H54 (cell line): ENCODE results near the gene RAD51B.

ENCODE experiments used
- DNase-seq: peaks from one replicate; pipeline ENCODE4 v3.0.0; 2011; ENCODE audit warnings: low spot score, mixed read lengths; ENCODE audit not compliant: insufficient read length
- FAIRE-seq: peaks from 3 replicates; lab custom pipeline; 2011; peaks lifted over from hg19 to GRCh38; lab: Jason Lieb, UNC
- POLR2A ChIP-seq: IDR thresholded peaks from 2 replicates; pipeline ENCODE4 v1.6.1; 2011; ENCODE audit warnings: low read depth, mild to moderate bottlenecking, low read length

RAD51B gene

DNA sequence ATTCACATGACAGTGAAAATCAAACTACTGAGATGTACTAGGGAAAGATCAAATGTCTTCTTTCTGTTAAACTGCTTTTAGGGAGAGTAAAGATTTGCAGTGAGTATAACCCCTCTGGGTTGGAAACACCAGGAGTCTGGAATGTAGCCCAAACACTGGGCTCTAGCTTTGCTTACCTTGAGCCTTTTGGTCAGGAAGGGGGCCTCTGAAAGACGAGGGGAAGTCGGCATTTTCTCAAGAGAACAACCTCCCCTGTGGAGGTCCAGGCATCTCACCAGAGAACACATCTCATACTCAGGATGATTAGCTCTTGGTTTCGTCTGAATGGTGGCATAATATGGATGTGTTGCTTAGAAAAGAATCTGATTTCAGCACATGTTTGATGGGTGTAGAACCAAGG is 804.2 kb downstream of the RAD51B start:
- DNase-seq (no peak), FAIRE-seq (no peak)
- no peak for TF ChIP-seq POLR2A

DNA sequence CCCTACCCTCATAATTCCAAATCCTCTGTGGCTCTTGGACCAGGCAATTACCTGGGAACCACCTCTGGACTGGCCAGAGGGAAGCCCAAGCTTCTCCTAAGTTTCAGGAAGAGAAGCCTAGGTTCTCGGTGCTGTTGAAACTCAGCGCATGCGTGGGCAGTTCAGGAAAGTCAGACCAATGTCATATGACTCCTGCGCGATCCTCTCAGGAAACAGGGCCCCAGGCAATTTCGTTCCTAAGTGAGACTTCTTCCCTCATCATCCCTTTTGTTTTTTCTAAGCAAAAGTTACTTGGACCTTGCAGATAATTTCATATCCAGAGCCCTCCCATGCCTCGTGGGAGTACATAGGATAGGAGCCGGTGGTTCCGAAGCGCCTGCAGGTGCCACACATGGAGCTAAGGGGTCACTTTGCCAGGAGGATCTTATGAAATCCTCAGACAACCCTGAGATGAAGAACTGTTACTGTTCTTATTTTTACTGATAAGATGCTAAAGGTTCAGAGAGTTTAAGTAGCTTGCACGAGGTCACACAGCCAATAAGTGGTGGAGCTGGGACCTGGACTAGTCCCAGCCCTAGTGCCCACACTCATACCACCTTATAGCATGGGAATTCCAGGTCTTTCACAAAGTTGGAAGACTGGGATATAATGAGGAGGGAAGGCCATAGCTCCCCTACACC is 805.1 kb downstream of the RAD51B start:
- FAIRE-seq (no peak), DNase-seq (no peak)
- TF ChIP-seq POLR2A = no peak

DNA sequence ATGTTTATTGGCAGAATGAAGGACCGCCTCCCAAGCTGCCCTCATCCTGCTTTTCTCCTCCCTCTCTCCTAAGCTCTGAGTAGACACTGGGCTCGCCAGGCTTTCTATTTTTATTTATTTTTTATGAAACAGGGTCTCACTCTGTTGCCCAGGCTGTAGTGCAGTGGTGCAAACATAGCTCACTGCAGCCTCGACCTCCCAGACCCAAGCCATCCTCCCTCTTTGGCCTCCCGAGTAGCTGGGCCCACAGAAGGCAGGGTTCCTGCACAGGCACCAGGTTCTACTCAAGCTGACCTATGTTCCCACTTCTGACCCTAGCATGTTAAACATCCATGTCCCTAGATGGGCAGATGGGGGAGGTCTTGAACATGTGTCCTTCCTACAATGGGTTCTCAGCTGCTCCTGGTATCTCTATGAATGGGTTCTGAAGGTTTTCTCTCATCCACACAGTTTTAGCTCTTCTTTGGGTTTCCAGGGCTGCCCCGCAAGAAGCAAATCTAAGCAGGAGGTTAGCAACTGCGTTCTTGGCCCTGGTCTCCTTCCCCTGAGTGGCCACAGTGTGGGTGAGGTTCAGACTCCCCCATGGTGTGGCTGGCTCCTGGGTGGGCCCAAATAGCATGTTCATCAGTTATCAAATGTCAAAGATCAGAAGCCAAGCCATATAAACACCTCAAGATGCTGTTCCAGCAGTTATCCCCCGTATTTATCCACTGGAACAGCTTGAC is 805.9 kb downstream of the RAD51B start:
- FAIRE-seq (no peak), DNase-seq (no peak)

DNA sequence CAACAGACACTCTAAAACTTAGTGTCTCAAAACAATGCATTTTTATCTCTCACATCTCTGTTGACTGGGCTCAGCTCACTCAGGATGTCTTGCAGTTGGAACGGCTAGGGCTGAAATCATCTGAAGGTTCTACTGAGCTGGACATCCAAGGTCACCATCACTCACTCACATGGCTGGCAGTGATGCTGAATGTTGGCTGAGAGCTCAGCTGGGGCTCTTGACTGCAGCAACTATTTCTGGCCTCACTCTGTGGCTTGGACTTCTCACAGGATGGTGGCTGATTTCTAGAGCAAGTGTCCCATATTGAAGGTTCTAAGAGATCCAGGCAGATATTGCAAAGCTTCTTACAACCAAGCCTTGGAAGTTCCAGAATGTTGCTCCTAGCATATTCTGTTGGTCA is 806.8 kb downstream of the RAD51B start:
- DNase-seq (no peak), FAIRE-seq (no peak)
- no peak for TF ChIP-seq POLR2A

More for the DNA sequence above, 805.9 kb downstream of the RAD51B start:
- no peak for TF ChIP-seq POLR2A

DNA sequence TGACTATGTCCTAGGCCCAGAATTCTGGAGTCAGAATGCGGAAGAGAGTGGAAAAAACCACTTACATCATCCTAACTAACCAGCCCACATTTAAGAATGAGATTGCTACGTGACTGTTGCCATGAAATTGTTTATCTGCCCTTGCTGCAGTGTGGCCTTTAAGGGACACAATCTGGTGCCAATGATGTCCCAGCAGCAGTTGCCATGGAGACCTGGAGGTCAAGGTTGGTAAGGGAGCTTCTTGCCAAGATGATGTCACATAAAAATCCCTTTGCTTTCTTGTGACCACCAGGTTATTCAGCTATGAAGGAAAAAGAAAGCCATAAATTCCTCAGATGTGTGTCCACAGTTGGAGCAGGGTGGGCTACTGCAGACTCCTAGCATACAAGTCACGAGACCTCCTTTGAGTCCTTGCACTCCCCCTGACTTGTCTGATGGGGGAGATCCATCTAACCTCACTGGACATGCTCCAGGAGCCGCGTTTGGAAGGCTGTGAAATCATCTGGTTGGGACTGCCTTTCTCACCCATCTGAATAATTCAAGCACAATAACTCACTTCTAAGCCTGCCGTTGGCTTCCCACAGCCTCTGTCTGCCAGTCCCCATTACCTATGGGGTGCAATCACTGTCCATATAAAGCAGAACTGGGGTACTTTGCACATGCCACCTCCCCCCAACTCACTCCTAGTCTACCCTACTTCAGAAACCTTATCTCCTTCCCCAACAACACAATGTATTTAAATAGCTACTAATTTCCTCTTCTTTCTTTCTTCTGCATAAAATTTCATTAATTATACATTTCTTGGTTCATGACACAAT is 807.7 kb downstream of the RAD51B start:
- DNase-seq (no peak), FAIRE-seq (no peak)
- TF ChIP-seq POLR2A = no peak

DNA sequence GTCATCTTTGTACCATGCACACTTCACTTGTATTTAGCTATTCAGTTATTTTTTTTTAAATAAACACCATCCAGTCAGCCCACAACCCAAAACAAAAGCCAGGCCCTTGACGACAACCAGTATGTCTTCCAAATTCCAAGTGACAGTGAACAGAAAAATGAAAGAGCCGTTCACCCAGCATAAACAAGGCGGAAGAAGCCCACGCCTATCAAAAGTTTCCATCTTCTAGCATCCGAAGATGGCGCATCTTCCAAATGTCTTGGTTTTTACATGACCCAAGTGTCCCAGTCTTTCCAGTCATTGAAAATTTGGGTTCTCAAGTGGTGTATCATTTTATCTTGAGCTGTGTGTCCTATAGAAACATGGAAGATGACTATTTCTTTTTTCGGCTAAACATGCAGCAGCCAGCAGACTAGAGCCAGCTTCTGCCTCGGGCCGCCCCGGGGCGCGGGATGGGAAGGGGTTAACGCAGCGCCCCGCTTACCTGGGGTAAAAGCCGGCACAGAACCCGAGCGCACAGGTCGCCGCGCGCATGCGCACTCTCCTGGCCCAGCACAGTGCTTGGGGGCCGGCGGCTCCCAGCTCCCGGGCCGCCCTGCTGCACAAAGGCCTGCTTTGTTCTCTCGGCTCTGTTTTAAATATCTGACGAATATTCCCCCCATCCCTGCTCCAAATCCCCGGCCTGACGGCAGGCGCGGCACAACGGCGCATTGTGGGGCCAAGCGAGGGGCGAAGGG is 808.5 kb downstream of the RAD51B start:
- no peak for TF ChIP-seq POLR2A
- DNase-seq (no peak), FAIRE-seq (no peak)

DNA sequence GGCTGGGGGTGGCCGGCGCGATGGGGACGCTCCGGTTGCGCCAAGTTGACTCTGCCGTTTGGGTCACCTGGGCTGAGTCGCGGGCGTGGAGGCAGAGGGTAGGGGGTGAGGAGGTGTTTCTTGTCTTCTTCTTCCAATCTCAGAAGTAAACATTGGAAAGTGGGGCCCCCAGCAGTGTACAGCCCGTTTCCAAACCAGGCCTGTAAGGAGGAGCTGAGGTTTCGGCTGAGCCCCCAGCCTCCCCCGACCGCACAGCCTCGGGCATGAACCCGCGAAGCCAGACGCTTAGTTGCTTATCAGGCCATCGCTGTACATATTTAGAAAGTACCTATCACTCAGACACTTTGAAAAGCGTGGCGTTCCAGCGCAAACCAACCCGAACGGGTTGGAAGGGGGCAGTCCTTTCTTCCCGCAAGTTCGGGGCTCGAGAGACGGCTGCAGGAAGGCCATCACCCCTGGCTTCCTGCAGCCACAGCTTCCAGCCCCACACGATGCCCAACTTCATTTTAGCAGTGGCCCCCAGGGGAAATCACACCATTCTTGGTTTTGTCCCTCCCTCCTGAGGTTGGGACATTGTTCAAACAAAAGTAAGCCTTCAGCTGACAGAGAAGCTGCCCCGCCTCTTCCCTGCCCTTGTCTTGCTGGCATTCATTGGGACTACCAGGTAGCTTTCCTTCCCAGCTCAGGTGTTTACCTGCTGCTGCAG is 809.2 kb downstream of the RAD51B start:
- no peak for FAIRE-seq
- DNase-seq = no peak
- no peak for TF ChIP-seq POLR2A

DNA sequence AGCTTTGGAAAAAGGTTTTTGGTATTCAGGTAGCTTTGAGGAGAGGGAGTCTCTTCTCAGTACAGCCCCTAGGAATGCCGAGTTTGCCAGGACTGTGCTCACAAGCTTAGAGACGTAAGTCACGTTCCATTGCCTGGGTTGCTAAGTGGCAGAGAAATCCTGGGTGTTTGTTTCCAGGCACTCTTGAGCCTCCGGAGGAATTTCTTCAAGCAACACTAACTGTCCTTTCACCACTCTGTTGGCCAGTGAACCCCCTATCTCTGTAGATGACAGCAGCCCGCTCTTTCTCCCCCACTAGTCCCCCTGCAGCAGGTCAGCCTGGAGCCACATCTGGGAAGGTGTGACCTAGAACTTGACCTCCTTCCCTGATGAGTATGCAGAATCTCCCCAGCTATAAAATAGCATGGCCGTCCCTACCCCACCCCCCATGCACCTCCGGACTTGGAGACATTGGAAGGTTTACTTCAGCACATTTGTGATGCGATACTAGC is 810.5 kb downstream of the RAD51B start:
- no peak for TF ChIP-seq POLR2A
- FAIRE-seq (no peak), DNase-seq (no peak)

DNA sequence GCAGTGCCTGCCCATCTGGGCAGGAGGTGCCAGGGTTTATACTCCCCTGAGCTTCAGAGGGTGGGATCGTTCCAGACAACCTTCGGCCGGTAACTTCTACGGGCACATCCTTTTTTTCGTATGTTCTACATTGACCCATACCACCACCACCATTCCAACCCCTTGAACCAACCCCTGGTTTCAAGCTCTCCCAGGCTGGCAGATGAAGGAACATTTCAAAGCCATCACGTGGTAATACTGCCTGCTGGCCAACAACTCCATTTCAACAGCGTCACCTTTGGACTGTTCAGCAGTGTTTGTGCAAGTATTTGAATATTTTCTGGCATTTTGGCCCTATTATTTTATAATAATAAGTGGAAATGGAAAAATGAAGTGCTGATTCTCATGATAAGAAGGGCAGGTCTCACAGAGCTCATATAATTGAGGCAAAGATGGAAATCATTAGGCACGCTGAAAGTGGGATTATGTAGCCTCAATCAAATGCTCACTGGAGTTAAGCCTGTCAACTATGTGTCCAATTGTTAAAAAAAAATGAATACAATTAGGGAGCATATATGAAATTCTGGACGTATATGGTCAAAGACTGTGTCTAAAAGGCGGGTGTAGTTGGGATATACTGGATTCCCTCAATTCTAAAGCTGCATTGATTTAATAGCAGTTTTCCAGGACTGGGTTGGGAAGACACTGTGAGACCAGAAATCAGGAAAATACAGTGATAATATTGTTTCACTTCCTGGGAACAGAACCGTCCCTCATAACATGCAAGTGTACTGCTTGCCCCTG is 811.2 kb downstream of the RAD51B start:
- FAIRE-seq (no peak), DNase-seq (no peak)
- no peak for TF ChIP-seq POLR2A

DNA sequence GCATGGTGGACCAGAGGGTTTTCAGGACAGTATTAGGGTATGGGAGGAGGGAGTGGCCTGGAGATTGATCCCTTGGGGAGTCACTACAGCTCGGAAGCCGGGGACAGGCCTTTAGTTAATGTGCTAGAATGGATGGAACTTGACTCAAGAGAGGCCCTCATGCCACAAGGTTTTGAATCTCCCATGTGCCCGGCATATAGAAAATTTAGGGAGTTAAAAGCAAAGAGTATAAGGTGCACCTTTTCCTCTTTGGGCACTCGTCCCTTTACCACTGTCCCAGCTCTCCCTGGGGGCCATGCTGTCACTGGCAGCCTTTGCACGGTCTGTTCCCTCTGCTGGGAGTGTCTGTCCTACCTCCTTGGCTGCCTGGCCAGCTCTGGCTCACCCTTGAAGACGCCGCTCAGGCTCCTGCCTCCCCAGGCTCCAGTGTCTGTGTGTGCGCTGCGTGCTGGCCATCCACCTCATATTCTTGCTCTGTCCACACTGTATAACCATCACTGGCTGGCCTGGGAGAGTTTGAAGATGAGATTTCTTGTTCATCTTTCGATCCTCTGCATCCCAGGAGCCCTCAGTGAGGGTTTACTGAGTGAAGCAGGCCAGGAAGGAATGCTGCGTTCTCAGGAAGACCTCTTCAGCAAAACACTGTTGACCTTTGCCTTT is 811.9 kb downstream of the RAD51B start:
- DNase-seq (no peak), FAIRE-seq (no peak)
- TF ChIP-seq POLR2A = no peak

DNA sequence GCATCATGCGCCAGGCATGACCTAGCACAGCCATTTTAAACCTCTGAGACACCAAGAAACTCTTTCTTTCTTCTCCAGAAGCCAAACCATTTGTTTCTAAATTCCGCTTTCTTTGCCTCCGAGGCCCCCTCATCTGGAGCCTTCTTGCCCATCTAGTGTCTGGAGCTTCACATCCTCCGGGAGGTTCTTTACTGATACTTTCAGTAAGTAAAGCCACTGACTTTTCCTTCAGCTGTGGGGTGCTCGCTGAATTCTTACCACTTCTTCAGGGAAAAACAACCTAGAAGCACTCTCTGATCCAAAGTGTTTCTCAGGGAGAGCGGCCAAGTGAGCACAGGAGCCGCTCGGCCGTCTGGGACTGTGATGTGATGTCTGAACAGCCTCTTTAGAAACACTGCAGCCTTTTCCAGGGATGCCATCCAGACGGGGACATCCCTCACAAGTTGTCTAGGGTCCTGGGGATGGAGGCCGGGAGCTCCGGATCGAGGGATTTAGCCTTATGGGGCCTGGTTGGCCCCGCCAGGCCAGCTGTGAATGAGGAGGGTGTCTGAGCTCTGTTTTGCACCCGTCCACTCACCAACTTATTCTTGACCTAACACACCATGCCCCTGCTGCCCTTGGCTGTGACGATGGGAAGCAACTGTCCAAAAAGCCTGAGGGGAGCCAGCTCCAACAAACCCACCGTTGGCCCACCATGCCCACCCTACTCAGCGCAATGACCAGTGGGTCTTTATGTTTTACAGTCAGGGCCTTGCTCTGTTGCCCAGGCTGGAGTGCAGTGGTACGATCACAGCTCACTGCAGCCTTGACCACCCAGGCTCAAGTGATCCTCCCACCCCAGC is 812.7 kb downstream of the RAD51B start:
- DNase-seq = no peak
- no peak for FAIRE-seq
- no peak for TF ChIP-seq POLR2A
